Fibroblast of pulmonary artery (primary cell): ENCODE measurements around the gene IPO9.

Experiments
- DNase-seq: peaks from one replicate; pipeline ENCODE4 v3.0.0-alpha.2; 2010; ENCODE audit warnings: low read depth
- H3K4me3 ChIP-seq: replicated peaks from 2 replicates; pipeline ENCODE4 v1.5.1; 2011; ENCODE audit warnings: low read depth, mild to moderate bottlenecking, control low read depth, low read length, moderate library complexity
- TF ChIP-seq, protein P1 (sequence below): IDR thresholded peaks from 2 replicates; pipeline ENCODE4 v1.5.1; 2011; ENCODE audit warnings: mild to moderate bottlenecking, control low read depth, low read length, inconsistent platforms; ENCODE audit errors: missing control alignments

The IPO9 gene

GRCh38 chr1:201914456-201915235 is 85.7 kb downstream of the IPO9 start:
- H3K4me3 ChIP-seq = no peak overlapping the region
- TF ChIP-seq, protein P1, sequence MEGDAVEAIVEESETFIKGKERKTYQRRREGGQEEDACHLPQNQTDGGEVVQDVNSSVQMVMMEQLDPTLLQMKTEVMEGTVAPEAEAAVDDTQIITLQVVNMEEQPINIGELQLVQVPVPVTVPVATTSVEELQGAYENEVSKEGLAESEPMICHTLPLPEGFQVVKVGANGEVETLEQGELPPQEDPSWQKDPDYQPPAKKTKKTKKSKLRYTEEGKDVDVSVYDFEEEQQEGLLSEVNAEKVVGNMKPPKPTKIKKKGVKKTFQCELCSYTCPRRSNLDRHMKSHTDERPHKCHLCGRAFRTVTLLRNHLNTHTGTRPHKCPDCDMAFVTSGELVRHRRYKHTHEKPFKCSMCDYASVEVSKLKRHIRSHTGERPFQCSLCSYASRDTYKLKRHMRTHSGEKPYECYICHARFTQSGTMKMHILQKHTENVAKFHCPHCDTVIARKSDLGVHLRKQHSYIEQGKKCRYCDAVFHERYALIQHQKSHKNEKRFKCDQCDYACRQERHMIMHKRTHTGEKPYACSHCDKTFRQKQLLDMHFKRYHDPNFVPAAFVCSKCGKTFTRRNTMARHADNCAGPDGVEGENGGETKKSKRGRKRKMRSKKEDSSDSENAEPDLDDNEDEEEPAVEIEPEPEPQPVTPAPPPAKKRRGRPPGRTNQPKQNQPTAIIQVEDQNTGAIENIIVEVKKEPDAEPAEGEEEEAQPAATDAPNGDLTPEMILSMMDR = no peak
- DNase-seq = peak; percentile 31

GRCh38 chr1:201916649-201917249 is 87.8 kb downstream of the IPO9 start:
- TF ChIP-seq, protein P1 = no peak
- no peak overlapping the region for H3K4me3 ChIP-seq
- peak; percentile 87 for DNase-seq

DNA sequence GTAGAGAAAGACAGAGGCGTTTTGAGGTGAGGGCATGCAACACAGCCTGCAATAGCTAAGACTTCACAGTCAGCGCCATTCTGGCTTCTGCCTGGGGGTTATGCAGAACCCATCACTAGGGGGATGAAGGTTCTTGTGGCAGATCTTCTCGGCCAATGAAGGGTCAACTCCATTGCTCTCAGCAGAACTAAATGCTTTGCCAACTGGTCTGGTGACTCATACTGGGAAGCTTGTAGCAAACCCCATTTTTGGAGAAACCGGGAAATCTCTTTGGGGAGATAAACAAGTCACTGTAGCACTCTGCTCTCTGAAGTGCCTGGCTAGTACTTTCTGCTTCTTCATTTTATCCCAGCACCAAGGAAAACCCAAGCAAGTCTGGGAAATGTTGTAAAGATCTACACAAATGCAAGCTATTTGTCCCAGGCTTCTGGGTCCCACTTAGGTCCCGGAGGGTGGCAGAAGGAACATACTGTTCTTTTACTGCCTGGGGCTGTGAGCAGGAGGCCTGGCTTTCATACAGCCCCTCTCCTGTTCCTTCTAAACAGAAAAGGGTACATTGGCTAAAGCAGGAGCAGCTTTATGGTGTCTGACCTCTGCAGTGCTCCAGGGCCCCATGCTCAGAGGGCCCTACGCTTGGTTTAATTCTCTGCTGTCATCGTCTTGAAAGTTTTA is 88.5 kb downstream of the IPO9 start:
- DNase-seq = peak; percentile 93
- TF ChIP-seq, protein P1 = no peak
- no peak overlapping the region for H3K4me3 ChIP-seq

DNA sequence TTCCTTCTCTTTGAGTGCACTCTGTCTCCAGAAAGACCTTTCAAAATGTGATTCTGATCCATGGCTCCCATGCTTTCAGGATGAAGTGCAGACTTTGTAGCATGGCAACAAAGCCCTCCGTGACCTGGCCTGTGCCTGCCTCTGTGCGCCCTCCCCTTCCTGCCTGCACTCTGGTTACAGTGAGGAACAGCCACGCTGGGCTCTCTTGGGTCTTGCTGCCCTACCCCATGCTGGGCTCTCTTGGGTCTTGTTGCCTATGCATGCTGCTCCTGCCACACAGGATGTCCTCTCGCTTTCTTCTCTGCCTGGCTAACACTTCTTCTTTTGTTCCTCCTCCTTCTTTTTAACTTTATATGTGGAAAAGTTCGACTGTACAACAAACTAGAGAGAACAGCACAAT is 89.4 kb downstream of the IPO9 start:
- no peak for DNase-seq

GRCh38 chr1:201921952-201922558 is 93.1 kb downstream of the IPO9 start:
- TF ChIP-seq, protein P1 = no peak
- no peak overlapping the region for H3K4me3 ChIP-seq
- no peak for DNase-seq

More for the DNA sequence above, 89.4 kb downstream of the IPO9 start:
- TF ChIP-seq, protein P1 = no peak
- no peak overlapping the region for H3K4me3 ChIP-seq

- DNase-seq = no peak
- TF ChIP-seq, protein P1 = no peak
- H3K4me3 ChIP-seq = no peak overlapping the region
Measured at GRCh38 chr1:201925301-201925567, 96.3 kb downstream of the IPO9 start.
